GM12874 (cell line): ENCODE measurements around the gene DAPK3.

ENCODE experiments used
- CTCF ChIP-seq: IDR thresholded peaks from 2 replicates; pipeline ENCODE4 v1.5.1; 2011; ENCODE audit warnings: low read depth, mild to moderate bottlenecking, control low read depth, low read length, moderate library complexity; ENCODE audit not compliant: insufficient read depth

DAPK3 gene

GRCh38 chr19:3945838-3946237 is 25.1 kb downstream of the DAPK3 start:
- no peak for TF ChIP-seq CTCF

- TF ChIP-seq CTCF, result no peak
Measured at GRCh38 chr19:3944018-3944721, 26.7 kb downstream of the DAPK3 start.

- no peak for TF ChIP-seq CTCF
Measured at GRCh38 chr19:3942790-3943409, 28.0 kb downstream of the DAPK3 start.

DNA sequence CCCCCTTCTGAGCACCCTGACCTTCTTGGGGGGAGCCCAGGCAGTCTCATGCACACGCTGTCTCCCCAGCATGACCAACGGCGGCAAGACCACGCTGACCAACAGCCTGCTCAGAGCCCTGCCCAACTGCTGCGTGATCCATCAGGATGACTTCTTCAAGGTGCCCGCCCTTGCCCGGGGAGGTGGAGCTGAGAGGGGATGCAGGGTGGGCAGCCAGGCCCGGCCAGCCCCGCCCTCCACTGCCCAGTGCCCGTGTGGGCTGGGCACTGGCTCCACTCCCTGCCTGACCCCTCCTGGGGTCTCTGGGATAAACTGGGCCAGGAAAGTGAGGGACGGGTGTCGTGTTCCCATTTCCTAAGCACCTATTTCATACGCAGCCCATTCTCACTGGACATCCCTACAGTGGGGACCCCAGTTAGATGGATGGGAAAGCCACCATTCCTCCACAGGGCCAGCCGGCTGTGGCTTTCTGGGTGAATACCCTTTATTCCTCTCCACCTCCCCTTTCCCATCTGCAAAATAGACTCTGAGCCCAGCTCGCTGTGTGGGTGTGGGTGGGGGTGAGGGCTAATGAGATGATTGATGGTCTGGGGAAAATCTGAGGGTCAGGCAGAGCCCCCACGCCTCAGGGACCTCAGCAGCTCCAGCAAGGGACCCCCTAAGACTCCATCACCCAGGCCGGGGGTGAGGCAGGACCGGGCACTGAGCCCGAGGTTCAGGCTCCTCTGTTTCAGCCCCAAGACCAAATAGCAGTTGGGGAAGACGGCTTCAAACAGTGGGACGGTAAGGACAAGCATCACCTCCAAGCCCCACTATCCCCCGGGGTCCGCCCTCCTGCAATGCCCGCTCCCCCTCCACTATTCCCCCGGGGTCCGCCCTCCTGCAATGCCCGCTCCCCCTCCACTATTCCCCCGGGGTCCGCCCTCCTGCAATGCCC is 34.1 kb downstream of the DAPK3 start:
- no peak for TF ChIP-seq CTCF

GRCh38 chr19:3932931-3933810 is 37.7 kb downstream of the DAPK3 start, which contains the start of gene NMRK2:
Gene NMRK2, plus strand, starts transcription at chr19:3933069. Its CDS starts 603 bp downstream, at chr19:3933672.
- no peak for TF ChIP-seq CTCF

DNA sequence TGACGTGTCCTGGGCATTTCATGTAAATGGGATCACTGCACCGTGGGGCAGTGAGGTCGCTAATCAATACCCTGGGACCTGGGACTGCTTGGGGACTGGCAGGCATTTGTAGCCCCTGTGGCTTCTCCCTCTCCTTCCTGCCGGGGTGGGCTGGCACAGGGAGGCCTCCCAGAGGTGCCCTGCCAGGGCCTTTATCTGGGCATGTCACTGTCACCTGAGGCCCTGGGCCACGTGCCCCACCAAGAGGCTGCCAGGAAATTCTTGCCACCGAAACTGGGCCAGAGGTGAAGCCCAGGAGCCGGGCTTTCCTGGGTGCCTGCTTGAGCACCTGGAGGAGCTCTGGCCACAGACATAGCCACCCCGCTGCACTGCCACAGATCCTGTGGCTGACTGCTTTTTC is 39.9 kb downstream of the DAPK3 start:
- TF ChIP-seq CTCF, result no peak
